ENCODE results near the gene CDCA7. TPM values are rescaled to one million over a fixed set of nuclear protein-coding genes. Genes with fewer than 3 reads are reported as not detected.

Gene CDCA7
- total RNA-seq, result 7.3 and 8.4 TPM in 2 replicates

DNA sequence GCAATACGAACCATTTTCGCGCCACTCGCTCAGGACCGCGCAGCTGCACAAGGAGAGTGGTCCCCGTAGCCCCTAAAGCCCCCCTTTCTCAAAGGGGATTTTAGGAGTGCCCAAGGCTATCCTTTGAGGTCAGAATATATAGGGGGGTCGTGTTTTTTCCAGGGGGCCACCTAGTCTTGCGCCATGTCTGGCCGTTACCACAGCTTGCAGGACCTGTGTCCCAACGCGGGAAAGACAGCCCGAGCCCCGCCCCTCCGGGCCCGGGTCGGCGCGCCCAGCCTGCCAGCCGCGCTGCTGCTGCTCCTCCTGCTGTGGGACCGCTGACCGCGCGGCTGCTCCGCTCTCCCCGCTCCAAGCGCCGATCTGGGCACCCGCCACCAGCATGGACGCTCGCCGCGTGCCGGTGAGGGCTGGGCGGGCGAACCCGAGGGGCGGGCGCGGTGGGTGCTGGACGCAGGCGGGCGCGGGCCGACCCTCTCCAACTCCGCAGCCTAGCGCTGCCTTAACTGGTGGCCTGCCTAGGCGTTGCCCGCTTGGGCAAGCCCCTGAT is at the start of gene CDCA7:
TSS of gene CDCA7 (plus strand) at position 291 of the 550 bp plus-strand sequence. CDS start at position 383, 92 bp downstream.

All from bladder microvascular endothelial cell (primary cell).